ENCODE measurements around the gene COG7.
"Not testable (repeated sequence)": the region's sequence is repeated elsewhere in the genome, so short reads cannot be mapped to it uniquely, and the experiment has no call there.

Gene COG7

GRCh38 chr16:23384878-23385277 is 68.1 kb downstream of the COG7 start:
- Histone ChIP-seq H3K36me3 (replicated peaks; ENCODE audit: insufficient read depth, low read length) (no peaks in the 10 kb centered on the region), H3K27me3 (replicated peaks; ENCODE audit: insufficient read depth, low read length) (no peaks in the 10 kb centered on the region), H3K9me3 (replicated peaks; ENCODE audit: insufficient read depth, low read length) (no peaks in the 10 kb centered on the region), H3K9me2 (replicated peaks; ENCODE audit: insufficient read depth, low read length) (no peaks in the 10 kb centered on the region), H2AFZ (ENCODE audit: low read length) (no peak overlapping the region), H3K4me3 (ENCODE audit: low read length) (no peak overlapping the region), H3K9ac (ENCODE audit: low read length) (no peak overlapping the region), H3K79me2 (ENCODE audit: low read length) (no peaks in the 10 kb centered on the region), H3K4me2 (ENCODE audit: low read depth, low read length) (no peak overlapping the region), H4K20me1 (ENCODE audit: insufficient read depth, low read length) (no peaks in the 10 kb centered on the region), H3K27ac (ENCODE audit: low read length) (no peak overlapping the region), H3K4me1 (ENCODE audit: low read length) (no peaks in the 10 kb centered on the region), H3F3A (ENCODE audit: insufficient read depth, low read length) (no peaks in the 10 kb centered on the region)
- DNase-seq, result peak; percentile 16
- TF ChIP-seq EZH2 (optimal IDR thresholded peaks at IDR 0.05; ENCODE audit: low read depth, low read length) (no peak), EZH2phosphoT487 (IDR thresholded peaks at IDR 0.05; ENCODE audit: low read length) (no peak), CTCF (IDR thresholded peaks at IDR 0.05; ENCODE audit: low read length) (no peak)

- Histone ChIP-seq H3K36me3 (replicated peaks; ENCODE audit: insufficient read depth, low read length) (no peaks in the 10 kb centered on the region), H3K27me3 (replicated peaks; ENCODE audit: insufficient read depth, low read length) (no peaks in the 10 kb centered on the region), H3K4me3 (ENCODE audit: low read length) (no peak overlapping the region), H3K27ac (ENCODE audit: low read length) (no peak overlapping the region), H3K9me3 (replicated peaks; ENCODE audit: insufficient read depth, low read length) (no peaks in the 10 kb centered on the region), H2AFZ (ENCODE audit: low read length) (no peak overlapping the region), H3K9ac (ENCODE audit: low read length) (no peak overlapping the region), H4K20me1 (ENCODE audit: insufficient read depth, low read length) (no peaks in the 10 kb centered on the region), H3K79me2 (ENCODE audit: low read length) (no peaks in the 10 kb centered on the region), H3K4me2 (ENCODE audit: low read depth, low read length) (no peak overlapping the region), H3F3A (ENCODE audit: insufficient read depth, low read length) (no peaks in the 10 kb centered on the region), H3K9me2 (replicated peaks; ENCODE audit: insufficient read depth, low read length) (no peaks in the 10 kb centered on the region), H3K4me1 (ENCODE audit: low read length) (no peaks in the 10 kb centered on the region)
- TF ChIP-seq EZH2 (optimal IDR thresholded peaks at IDR 0.05; ENCODE audit: low read depth, low read length), result no peak
- DNase-seq, result no peak
Observed at GRCh38 chr16:23383881-23384280, 69.1 kb downstream of the COG7 start.

GRCh38 chr16:23382279-23382678 is 70.7 kb downstream of the COG7 start:
- no peak overlapping the region for H3K9ac ChIP-seq (ENCODE audit: low read length)
- DNase-seq, result no peak
- no peak overlapping the region for H2AFZ ChIP-seq (ENCODE audit: low read length)
- H3K79me2 ChIP-seq (ENCODE audit: low read length), result no peaks in the 10 kb centered on the region
- H3K4me1 ChIP-seq (ENCODE audit: low read length), result no peaks in the 10 kb centered on the region
- no peaks in the 10 kb centered on the region for H4K20me1 ChIP-seq (ENCODE audit: insufficient read depth, low read length)
- no peaks in the 10 kb centered on the region for H3K9me3 ChIP-seq (replicated peaks; ENCODE audit: insufficient read depth, low read length)
- H3K27me3 ChIP-seq (replicated peaks; ENCODE audit: insufficient read depth, low read length), result no peaks in the 10 kb centered on the region
- no peaks in the 10 kb centered on the region for H3F3A ChIP-seq (ENCODE audit: insufficient read depth, low read length)
- H3K4me2 ChIP-seq (ENCODE audit: low read depth, low read length), result no peak overlapping the region
- H3K9me2 ChIP-seq (replicated peaks; ENCODE audit: insufficient read depth, low read length), result no peaks in the 10 kb centered on the region
- TF ChIP-seq EZH2 (optimal IDR thresholded peaks at IDR 0.05; ENCODE audit: low read depth, low read length) (no peak), CTCF (IDR thresholded peaks at IDR 0.05; ENCODE audit: low read length) (no peak), EZH2phosphoT487 (IDR thresholded peaks at IDR 0.05; ENCODE audit: low read length) (no peak)
- H3K27ac ChIP-seq (ENCODE audit: low read length), result no peak overlapping the region
- H3K4me3 ChIP-seq (ENCODE audit: low read length), result no peak overlapping the region
- no peaks in the 10 kb centered on the region for H3K36me3 ChIP-seq (replicated peaks; ENCODE audit: insufficient read depth, low read length)

GRCh38 chr16:23381702-23382101 is 71.3 kb downstream of the COG7 start:
- not testable (repeated sequence) for H2AFZ ChIP-seq (ENCODE audit: low read length); H3K9me3 ChIP-seq (replicated peaks; ENCODE audit: insufficient read depth, low read length); H3K27ac ChIP-seq (ENCODE audit: low read length); H3K4me3 ChIP-seq (ENCODE audit: low read length); DNase-seq; H3K36me3 ChIP-seq (replicated peaks; ENCODE audit: insufficient read depth, low read length); H3K9ac ChIP-seq (ENCODE audit: low read length); H3K4me1 ChIP-seq (ENCODE audit: low read length); H3K9me2 ChIP-seq (replicated peaks; ENCODE audit: insufficient read depth, low read length); H3K79me2 ChIP-seq (ENCODE audit: low read length); H4K20me1 ChIP-seq (ENCODE audit: insufficient read depth, low read length); H3K27me3 ChIP-seq (replicated peaks; ENCODE audit: insufficient read depth, low read length); H3K4me2 ChIP-seq (ENCODE audit: low read depth, low read length); H3F3A ChIP-seq (ENCODE audit: insufficient read depth, low read length)
